HTERT RPE-1 (cell line): ENCODE data around the gene HDGFL2.
"Not testable (repeated sequence)": the region's sequence is repeated elsewhere in the genome, so short reads cannot be mapped to it uniquely, and the experiment has no call there.

Experiments used
- in situ Hi-C: fragments of 300-500 bp; cut with MboI; formaldehyde crosslinking; loops from 4 replicates; pipeline ENCODE4 v1.14.3; 2020; ENCODE audit warnings: low sequenced_read_pairs

HDGFL2 gene

DNA sequence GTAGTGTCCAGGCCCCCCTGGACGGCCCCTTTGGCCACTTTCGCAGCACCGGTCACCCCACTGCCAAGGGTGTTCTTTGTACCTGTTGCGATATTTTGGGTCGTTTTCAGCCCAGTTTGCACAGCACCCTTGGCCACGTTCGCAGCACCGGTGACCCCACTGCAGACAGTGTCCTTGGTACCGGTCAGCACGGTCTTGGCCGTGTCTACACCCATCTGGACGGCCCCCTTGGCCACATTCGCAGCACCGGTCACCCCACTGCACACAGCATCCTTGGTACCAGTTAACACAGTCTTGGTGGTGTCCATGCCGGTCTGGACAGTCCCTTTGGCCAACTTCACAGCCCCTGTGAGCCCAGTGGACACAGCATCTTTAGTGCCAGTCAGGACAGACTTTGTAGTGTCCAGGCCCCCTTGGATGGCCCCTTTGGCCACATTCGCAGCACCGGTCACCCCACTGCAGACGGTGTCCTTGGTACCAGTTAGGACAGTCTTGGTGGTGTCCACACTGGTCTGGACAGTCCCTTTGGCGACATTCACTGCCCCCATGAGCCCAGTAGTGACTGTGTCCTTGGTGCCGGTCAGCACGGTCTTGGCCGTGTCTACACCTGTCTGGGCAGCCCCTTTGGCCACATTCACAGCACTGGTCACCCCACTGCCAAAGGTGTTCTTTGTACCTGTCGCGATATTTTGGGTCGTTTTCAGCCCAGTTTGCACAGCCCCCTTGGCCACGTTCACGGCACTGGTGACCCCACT, 39.4 kb downstream of the HDGFL2 start:
- in situ Hi-C loops = no loop called here

DNA sequence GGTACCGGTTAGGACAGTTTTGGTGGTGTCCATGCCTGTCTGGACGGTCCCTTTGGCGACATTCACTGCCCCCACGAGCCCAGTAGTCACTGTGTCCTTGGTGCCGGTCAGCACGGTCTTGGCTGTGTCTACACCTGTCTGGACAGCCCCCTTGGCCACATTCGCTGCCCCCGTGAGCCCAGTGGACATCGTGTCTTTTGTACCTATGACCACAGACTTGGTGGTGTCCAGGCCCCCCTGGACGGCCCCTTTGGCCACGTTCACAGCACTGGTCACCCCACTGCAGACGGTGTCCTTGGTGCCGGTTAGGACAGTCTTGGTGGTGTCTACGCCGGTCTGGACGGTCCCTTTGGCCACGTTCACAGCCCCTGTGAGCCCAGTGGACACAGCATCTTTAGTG, 40.0 kb downstream of the HDGFL2 start:
- in situ Hi-C loops = no loop called here

DNA sequence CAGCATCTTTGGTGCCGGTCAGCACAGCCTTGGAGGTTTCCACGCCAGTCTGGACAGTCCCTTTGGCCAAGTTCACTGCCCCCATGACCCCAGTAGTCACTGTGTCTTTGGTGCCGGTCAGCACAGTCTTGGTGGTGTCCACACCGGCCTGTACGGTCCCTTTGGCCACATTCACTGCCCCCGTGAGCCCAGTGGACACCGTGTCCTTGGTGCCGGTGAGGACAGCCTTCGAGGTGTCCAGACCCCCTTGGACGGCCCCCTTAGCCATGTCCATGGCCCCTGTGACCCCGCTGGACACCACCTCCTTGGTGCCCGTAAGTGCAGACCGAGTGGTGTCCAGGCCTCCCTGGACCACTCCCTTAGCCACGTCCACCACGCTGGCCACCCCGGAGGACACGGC, 41.2 kb downstream of the HDGFL2 start:
- in situ Hi-C loops = no loop called here

DNA sequence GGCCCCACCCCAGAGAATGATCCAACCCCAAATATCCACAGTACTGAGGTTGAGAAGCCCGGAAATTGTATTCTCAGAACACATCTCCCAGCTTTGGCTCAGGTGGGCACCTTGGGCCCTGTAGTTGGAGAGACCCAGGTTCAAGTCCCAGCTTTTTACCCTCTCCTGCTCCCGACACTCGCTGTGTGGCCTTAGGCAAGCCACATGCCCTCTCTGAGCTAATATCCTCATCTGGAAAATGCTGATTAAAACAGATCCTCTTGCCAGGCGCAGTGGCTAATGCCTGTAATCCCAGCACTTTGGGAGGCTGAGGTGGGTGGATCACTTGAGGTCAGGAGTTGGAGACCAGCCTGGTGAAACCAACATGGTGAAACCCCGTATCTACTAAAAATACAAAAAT, 43.6 kb downstream of the HDGFL2 start:
- in situ Hi-C loops = no loop called here

DNA sequence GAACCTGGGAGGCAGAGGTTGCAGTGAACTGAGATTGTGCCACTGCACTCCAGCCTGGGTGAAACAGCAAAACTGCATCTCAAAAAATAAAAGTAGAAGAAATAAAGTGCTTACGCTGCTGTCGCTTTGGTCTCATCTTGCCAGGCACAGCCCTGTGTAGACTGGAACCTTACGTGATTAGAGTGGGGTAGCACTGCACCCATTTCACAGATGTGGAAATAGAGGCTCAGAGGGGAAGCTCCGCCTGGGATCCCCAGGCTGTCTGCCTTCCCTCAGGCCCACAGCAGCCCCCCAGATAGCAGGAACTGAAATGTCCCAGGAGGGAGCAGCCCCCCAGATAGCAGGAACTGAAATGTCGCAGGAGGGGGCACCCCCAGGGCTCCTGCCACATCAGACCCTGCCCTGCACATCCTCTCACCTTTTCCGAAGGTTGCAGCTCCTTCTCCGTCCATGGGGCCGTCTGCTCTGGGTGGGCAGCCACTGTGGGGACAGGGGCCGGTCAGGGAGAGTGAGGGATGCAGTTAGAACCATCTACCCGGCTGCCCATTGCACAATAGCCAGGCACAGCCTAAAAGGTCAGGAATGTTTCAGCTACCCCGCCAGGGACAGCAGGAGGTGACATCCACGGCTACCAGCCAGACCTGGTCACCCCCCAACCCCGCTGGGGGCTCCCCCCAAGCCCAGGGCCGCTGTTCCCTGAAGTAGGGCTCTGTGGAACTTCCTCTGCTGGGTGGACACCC, 44.3 kb downstream of the HDGFL2 start:
- in situ Hi-C loops = no loop called here

DNA sequence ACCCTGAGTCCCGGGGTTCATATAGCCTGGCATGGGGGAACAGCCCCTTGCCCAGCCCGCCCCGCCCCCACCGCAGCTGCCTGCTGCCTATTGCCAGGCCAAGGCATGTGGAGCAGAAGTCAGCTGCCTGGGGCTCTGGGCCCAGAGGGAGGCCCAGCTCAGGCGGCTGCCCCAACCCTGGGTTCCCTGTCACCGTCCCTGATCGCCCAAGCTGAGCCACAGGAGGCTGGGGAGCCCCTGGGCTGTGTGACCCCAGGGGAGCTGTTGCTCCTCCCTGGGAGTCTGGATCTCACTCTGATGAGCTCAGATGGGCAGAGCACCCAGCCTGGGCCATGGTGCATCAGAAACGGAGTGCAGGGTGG, 44.8 kb downstream of the HDGFL2 start:
- in situ Hi-C loops = no loop called here

DNA sequence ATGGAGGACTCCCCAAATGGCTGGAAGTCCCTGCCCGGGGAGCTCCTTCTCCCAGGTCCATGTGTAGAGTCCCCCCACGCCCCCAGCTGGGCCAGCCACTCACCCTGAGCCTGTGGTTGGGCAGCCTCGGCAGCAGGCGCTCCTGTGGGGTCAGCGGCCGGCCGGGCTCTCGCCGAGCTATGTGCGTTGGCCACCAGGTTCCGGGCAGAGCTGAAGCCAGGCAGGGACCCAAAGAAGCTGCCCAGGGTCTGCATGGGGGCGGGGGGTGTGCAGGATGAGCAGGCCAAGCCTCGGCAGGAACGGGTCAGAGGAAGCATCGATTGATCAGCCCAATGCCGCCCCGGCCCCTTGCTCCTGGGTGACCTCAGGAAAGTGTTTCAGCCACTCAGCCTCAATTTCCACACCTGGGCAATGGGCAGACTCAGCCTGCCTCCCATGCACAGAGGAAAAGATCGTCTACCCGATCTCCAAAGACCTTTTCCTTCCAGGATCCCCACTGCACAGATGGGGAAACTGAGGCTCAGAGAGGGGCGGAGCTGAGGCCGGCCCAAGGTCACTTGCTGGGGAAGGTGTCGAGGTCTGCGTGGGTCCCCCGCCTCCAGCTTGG, 45.5 kb downstream of the HDGFL2 start:
- in situ Hi-C loops = no loop called here

DNA sequence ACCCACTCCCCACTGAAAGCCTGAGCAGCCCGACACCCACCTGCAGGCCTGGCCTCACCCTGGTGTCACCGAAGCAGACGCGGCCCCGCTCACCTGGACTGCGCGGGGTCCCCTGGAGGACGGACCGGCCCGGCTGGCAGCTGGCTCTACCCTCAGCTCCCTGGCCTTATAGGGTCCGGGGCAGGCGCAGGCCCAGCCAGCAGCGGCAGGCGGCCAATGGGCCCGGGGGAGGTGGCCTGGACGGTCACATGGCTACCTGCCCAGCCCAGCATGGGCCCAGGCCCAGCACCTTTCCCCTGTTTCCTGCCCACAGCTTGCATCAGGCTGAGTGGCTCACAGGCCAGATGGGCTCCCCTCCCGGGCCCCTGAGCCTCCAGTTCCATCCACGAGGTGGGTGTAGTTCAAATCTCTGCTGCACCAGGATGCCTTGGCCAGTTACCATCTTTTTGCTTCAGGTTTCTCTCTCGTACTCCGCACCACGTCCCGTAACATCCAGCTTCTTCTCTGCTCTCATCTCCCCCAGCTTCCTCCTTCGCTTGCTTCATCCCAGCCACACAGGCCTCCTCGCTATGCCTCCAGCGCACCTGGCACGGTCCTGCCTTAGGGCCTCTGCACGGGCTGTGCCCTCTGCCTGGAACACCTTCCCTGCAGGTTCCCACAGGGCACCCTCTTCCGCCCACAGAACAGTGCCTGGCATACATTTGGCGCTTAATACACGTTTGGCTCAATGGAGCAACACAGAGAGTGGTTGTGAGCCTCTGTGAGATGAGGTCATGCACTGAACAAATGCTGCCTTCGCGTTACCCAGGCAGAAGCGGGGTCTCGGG, 46.5 kb downstream of the HDGFL2 start, which contains the start of gene PLIN4:
Gene PLIN4, minus strand, starts transcription at position 142 of the 827 bp plus-strand sequence. CDS start 214 bp downstream, outside the sequence.
- in situ Hi-C loops = no loop called here

DNA sequence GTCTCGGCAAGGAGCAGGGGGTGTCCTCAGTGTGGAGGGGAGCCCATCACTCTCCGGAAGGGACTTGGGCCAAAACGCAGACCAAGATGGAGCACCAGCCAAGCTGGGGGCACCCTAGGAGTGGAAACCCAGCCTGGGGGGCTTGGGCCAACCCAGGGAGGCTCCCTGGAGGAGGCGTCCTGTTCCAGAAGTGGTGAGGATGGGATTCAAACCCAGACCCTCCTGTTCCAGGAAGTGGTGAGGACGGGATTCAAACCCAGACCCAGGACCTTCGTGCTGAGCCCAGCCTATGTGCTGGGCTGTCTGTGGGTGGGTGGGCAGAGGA, 47.0 kb downstream of the HDGFL2 start:
- in situ Hi-C loops = no loop called here

DNA sequence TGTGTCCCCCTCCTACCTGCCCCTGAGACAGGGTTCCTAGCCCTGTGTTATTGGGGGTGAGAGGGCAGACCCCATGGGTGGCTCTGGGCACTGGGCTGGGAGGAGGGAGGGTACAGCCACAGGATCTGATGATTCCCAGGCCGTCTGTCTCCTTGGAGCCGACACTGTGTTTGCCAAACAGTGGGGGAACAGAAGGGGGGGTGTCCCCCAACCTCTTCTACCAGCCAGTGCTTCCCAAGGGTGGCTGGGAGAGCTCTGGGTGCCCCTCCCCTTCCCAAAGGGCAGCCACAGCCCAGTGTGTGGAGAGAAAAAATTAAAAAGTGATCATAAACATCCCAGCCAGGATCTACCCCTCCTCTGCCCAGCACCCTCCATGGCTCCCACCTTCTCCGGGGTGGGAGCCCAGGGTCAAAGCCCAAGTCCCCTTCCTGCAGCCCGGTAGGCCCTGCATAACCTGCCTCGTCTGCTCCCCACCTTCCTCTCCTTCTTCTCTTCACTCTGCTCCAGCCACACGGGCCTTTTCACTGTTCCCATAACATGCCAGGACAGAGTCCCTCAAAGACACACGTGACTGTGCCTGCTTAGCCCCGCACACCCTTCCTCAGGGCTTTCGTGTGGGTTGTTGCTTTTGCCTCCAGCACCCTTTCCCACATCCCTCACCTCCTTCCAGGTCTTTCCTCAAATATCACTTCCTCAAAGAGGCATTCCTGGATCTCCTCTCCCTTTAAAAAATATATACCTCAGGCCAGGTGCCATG, 47.6 kb downstream of the HDGFL2 start:
- in situ Hi-C loops = no loop called here

DNA sequence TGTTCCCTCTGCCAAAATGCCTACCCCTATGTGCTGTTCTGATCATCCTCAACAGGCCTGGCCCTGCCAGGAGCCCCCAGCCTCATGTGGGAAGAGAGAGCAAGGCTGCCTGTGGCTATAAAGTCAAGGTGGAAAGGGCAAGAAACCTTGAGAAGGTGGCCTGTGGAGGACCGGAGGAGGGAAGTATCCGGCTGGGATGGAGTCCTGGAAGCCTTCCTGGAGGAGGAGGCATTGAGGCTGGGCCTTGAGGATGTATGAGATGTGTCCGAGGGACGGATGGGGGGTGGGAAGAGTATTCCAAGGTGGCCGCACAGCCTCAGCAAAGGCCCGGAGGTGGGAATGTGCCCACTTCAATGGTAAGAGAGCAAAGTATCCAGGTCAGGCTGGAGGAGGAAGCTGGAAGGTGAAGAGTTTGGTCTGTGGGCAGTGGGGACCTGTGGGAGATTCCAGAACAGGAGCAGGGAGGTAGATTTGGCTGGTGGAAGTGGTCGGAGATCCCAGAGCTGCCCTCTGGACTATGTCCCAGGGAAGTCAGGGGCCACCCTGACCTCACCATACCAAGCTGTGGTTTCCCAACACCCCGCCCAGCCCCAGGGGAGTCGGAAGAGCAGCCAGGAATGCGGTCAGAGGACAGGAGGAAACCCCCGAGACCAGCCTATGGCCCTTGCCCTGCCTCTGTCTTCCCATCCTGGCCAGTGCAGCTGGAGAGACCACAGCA, 49.2 kb downstream of the HDGFL2 start:
- in situ Hi-C loops = no loop called here

DNA sequence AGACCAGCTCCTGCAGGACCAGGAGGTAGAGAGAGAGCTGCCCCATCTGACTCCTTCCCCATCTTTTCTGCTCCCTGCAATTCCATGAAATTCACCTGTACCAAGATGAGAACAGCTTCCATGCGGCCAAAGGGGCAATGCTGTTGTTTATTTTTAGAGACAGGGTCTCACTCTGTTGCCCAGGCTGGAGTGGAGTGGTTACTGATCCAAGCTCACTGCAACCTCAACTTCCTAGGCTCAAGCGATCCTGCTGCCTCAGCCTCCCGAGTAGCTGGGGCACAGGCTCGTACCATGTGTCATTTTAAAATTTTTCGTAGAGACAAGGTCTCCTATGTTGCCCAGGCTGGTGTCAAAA, 49.8 kb downstream of the HDGFL2 start:
- in situ Hi-C loops = no loop called here

DNA sequence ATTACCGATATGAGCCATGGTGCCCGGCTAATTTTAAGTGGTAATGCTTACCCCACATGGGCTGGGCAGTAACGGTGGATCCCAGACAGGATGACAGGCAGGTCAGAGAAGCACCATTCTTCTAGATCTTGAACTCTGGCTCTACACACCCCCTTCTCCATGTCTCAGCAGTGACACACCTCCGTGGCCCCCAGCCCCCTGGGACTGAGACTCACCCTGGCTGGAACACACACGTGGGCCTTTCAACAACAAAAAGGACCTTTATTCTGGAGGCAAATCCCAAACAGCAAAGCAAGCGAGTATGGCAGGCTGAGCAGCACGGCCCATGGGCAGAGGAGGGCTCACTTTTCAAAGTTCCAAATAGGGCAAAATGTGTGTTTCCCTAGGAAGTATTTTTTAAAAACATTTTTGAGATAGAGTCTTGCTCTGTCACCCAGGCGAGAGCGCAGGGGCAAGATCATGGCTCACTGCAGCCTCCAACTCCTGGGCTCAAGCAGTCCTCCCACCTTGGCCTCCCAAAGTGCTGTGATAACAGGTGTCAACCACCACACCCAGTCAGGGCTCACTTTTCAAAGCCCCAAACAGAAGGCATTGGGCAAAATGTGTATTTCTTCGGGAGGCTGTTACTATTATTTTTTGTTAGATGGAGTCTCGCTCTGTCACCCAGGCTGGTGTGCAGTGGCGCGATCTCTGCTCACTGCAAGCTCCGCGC, 50.4 kb downstream of the HDGFL2 start:
- in situ Hi-C loops = no loop called here

DNA sequence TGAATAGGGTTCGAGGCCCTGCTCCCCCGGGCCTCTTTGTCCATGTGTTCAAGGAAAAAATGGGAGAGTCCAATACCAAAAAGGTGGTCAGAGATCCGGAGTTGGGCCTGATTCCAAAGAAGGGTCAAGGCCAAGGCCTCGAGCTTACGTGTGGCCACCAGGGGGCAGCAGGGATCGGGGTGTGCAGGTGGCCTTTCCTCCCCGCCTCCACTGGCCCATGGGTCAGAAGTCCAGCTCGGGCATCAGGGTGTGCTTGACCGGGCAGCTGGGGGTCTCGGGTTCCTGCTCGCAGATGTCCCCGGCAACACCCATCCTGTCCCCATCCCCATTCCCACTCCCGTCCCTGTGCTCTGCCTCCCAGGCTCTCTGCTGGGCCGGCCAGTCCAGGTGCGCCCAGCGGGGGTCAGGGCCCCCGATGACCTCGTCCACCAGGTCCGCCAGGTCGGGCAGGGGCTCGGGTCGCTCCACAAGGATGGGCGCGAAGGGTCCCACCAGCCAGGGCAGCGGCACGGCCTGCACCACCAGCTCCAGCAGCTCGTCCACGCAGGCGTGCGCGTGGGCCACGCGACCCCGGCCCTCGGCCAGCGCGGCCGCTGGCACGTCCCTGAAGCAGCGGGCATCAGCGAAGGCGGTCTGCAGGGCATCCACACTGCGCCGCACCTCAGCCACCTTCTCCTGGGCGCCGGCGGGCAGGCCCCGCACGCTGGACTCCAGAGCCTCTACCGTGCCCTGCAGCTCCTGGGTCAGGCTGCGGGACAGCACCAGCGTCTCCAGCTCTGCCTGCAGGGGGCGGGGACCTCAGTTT, 51.4 kb downstream of the HDGFL2 start:
- in situ Hi-C loops = no loop called here

DNA sequence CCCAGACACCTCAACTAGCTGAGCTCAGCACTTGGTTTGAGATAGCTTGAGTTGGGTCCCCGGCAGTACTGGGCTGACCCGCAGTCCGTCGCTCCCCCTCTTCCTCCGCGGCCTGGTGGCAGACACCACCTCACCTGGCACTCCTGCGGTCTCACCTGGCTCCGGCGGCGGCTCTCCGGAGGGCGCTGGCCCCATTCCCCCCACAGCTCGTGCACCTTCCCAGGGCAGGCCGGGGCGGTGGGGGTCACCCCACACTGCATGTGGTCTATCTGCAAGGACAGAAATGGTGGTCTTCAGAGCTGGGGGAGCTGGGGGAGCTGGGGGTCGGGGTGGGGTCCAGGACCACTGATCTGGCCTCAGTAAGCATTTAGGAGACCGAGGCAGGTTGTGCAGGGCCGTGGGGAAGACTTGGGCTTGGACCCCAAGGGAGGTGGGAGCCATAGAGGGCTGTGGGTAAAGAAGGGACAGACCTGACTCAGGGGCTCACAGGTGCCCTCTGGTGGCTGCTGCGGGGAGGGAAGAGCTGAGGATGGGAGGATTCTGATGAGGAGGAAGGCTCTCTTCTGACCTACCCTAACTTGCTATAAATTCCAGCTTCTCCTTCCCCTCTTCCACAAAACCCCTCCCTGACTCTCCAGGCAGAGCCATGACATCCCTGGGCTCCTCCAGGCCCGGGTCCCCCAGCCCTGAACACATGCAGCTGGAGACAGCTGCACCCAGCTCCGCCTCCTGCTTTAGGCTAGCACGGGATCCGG, 52.9 kb downstream of the HDGFL2 start:
- in situ Hi-C loops = no loop called here

DNA sequence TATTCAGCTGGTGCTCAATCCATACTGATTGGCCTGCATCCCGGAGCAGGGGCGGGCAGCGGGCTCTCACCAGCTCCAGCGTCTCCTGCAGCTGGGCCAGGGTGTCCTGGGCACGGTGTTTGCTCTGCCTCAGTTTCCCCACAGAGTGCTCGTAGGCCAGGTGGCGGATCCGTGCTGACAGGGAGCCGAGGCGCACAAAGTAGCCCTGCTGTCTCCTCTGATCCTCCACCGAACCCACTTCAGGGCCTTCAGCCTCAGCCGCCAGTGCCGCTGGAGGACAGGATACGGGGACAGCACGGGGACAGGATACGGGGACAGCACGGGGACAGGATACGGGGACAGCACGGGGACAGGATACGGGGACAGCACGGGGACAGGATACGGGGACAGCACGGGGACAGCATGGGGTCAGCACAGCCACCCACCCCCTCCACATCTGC, 53.5 kb downstream of the HDGFL2 start:
- in situ Hi-C loops = no loop called here

DNA sequence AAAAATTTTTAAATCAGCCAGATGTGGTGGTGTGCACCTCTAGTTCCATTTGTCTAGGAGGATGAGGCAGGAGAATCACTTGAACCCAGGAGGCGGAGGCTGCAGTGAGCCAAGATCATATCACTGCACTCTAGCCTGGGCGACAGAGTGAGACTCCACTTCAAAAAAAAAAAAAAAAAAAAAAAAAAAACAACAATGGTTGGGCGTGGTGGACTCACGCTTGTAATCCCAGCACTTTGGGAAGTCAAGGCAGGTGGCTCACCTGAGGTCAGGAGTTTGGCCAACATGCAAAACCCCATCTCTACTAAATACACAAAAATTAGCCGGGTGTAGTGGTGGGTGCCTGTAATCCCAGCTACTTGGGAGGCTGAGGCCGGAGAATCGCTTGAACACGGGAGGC, 55.3 kb downstream of the HDGFL2 start:
- in situ Hi-C loops = not testable (repeated sequence)

DNA sequence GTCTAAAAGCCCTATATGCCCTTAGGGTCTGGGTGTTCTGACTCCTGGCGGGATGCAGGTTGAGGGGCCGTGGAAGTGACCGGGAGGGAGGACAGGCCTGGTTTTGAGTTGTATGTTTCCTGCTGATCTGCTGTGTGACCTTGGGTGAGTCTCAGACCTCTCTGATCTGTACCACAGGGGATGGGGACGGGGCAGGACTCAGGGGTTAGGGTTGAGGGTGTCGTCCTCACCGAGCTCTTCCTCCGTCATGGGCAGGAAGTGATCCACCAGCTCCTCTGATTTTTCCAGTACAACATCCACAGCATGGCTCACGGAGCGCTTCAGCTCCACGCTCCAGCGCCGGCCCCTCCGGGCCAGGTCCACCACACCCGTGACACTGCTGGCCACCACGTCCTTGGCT, 56.7 kb downstream of the HDGFL2 start:
- in situ Hi-C loops = no loop called here
